Endothelial cell of umbilical vein (primary cell): ENCODE measurements around the gene LHFPL6. TPM values are rescaled to one million over a fixed set of nuclear protein-coding genes. Genes with fewer than 3 reads are reported as not detected.

Source experiments
- BruUV-seq: library from RNA; stranded (reverse); fragments of 400-500 nt; replicated peaks from 2 replicates; lab custom pipeline; 2021; lab: Mats Ljungman, UMichigan
- CTCF ChIA-PET: fragments of 300-600, 350-600 bp; sonication (Branson Sonifier 250); formaldehyde crosslinking; loops from one replicate; lab custom pipeline; 2021; ENCODE audit warnings: antibody characterized with exemption, inconsistent platforms; lab: Charles Lee
- POLR2A ChIA-PET: fragments of 300-600, 350-600 bp; sonication (Branson Sonifier 250); formaldehyde crosslinking; loops from one replicate; lab custom pipeline; 2021; ENCODE audit warnings: antibody characterized with exemption, inconsistent platforms; lab: Charles Lee
- DNase-seq: peaks from one replicate; pipeline ENCODE4 v3.0.0-alpha.2; 2011; ENCODE audit warnings: low read depth, low spot score
- FAIRE-seq: peaks from 2 replicates; lab custom pipeline; 2011; peaks lifted over from hg19 to GRCh38; lab: Jason Lieb, UNC
- H2AFZ ChIP-seq: 2 replicates; pipeline ENCODE4 v1.6.0; 2012; ENCODE audit warnings: low read depth, low read length, control low read depth, inconsistent platforms
- H3K27ac ChIP-seq: 2 replicates; pipeline ENCODE4 v1.5.1; 2011; ENCODE audit warnings: low read depth, mild to moderate bottlenecking, control low read depth, low read length, moderate library complexity; ENCODE audit not compliant: insufficient read depth
- H3K27me3 ChIP-seq, 2 experiments: 2 replicates each; pipeline versions ENCODE4 v1.6.0 to v1.6.1; 2011; ENCODE audit warnings: low read length in 2 of 2, mixed read lengths in 1 of 2; ENCODE audit not compliant: control insufficient read depth in 2 of 2, insufficient read depth in 2 of 2
- H3K36me3 ChIP-seq, 2 experiments: 2 replicates in 1 of 2; 3 replicates in 1 of 2; pipeline ENCODE4 v1.5.1; 2011; ENCODE audit warnings: low read length in 2 of 2, mild to moderate bottlenecking in 1 of 2, moderate library complexity in 1 of 2; ENCODE audit not compliant: control insufficient read depth in 2 of 2, insufficient read depth in 2 of 2; ENCODE audit errors: extremely low read depth in 1 of 2
- H3K4me1 ChIP-seq: 3 replicates; pipeline ENCODE4 v1.5.1; 2011; ENCODE audit warnings: mild to moderate bottlenecking, low read length; ENCODE audit not compliant: control insufficient read depth, insufficient read depth; ENCODE audit errors: extremely low read depth
- H3K4me2 ChIP-seq: 2 replicates; pipeline ENCODE4 v1.6.1; 2011; ENCODE audit warnings: low read length, control low read depth, mixed read lengths; ENCODE audit not compliant: insufficient read depth
- H3K4me3 ChIP-seq, 3 experiments: fragments of 200-600 bp in 1 of 3; sonication (generic), shearing (Covaris generic) in 1 of 3; replicated peaks in 1 of 3; 2 replicates each; pipeline ENCODE4 v1.5.1; 2011 to 2016; ENCODE audit warnings: control low read depth in 3 of 3, low read length in 3 of 3, mild to moderate bottlenecking in 2 of 3, inconsistent platforms in 1 of 3, low read depth in 1 of 3, moderate library complexity in 1 of 3; ENCODE audit not compliant: insufficient read depth in 1 of 3
- H3K79me2 ChIP-seq: 2 replicates; pipeline ENCODE4 v1.6.0; 2012; ENCODE audit warnings: low read length, inconsistent platforms; ENCODE audit not compliant: control insufficient read depth, insufficient read depth
- H3K9ac ChIP-seq: replicated peaks from 2 replicates; pipeline ENCODE3; 2011; ENCODE audit warnings: low read length, control low read depth; ENCODE audit not compliant: insufficient read depth; ENCODE audit errors: extremely low read depth
- H3K9me1 ChIP-seq: replicated peaks from 3 replicates; pipeline ENCODE4 v1.6.0; 2011; ENCODE audit warnings: mild to moderate bottlenecking, low read length; ENCODE audit not compliant: control insufficient read depth, insufficient read depth; ENCODE audit errors: extremely low read depth
- H3K9me3 ChIP-seq: replicated peaks from 2 replicates; pipeline ENCODE4 v1.5.1; 2012; ENCODE audit warnings: low read length, inconsistent platforms; ENCODE audit not compliant: control insufficient read depth, insufficient read depth
- H4K20me1 ChIP-seq: replicated peaks from 2 replicates; pipeline ENCODE3; 2011; ENCODE audit warnings: mild to moderate bottlenecking, low read length; ENCODE audit not compliant: control insufficient read depth, insufficient read depth; ENCODE audit errors: extremely low read depth
- CTCF ChIP-seq, 2 donors: IDR thresholded peaks; 1 replicate in 1 of 2; 2 replicates in 1 of 2; pipeline ENCODE4 v1.5.1; 2011; ENCODE audit warnings: low read length in 2 of 2, mild to moderate bottlenecking in 2 of 2, moderate library complexity in 2 of 2, control low read depth in 1 of 2, inconsistent platforms in 1 of 2, low read depth in 1 of 2; ENCODE audit not compliant: insufficient read depth in 1 of 2; ENCODE audit errors: extremely low read depth in 1 of 2
- EZH2 ChIP-seq: IDR thresholded peaks from 2 replicates; pipeline ENCODE4 v1.6.1; 2012; ENCODE audit warnings: borderline replicate concordance, low read depth, mild to moderate bottlenecking, moderate library complexity, low read length, inconsistent platforms; ENCODE audit not compliant: severe bottlenecking
- FOS ChIP-seq: IDR thresholded peaks from 2 replicates; pipeline ENCODE4 v1.6.1; 2011; ENCODE audit warnings: mild to moderate bottlenecking, low read length, moderate library complexity, borderline replicate concordance; ENCODE audit not compliant: insufficient read depth
- GATA2 ChIP-seq: IDR thresholded peaks from 2 replicates; pipeline ENCODE4 v1.7.0; 2011; ENCODE audit warnings: low read depth, mild to moderate bottlenecking, moderate library complexity, mixed read lengths, low read length; ENCODE audit not compliant: insufficient read length, insufficient read depth
- JUN ChIP-seq: IDR thresholded peaks from 2 replicates; pipeline ENCODE4 v1.6.1; 2011; ENCODE audit warnings: borderline replicate concordance, low read depth; ENCODE audit not compliant: insufficient read length, insufficient read depth
- MYC ChIP-seq: IDR thresholded peaks from one replicate; pipeline ENCODE4 v1.6.1; 2011; ENCODE audit warnings: mild to moderate bottlenecking, low read depth, low read length
- POLR2A ChIP-seq: IDR thresholded peaks from 2 replicates; pipeline ENCODE4 v1.6.1; 2012; ENCODE audit warnings: low read depth, mild to moderate bottlenecking, control low read depth, low read length
- POLR2AphosphoS5 ChIP-seq: IDR thresholded peaks from 2 replicates; pipeline ENCODE4 v1.6.1; 2012; ENCODE audit warnings: low read depth, mild to moderate bottlenecking, control low read depth, low read length, moderate library complexity; ENCODE audit not compliant: insufficient read depth
- dilution Hi-C: fragments of 300-500 bp; cut with MboI; formaldehyde crosslinking; loops from one replicate; pipeline ENCODE4 v1.15.0; 2019; ENCODE audit warnings: low sequenced_read_pairs; ENCODE audit not compliant: extremely low pct_ligation_motif_present
- intact Hi-C: fragments of 100-400 bp; cut with micrococcal nuclease; formaldehyde crosslinking; loops from one replicate; pipeline ENCODE4 v1.10.0; 2022
- polyA plus RNA-seq, 4 experiments: library from polyadenylated mRNA; depleted of rRNA in 3 of 4; stranded (reverse) in 3 of 4; unstranded in 1 of 4; fragments of >200 nt; gene quantifications; 2 replicates each; pipeline versions ENCODE4 v1.2.1 to v1.2.3, GENCODE V29; 2011 to 2012; ENCODE audit warnings: missing spikeins in 1 of 4
- total RNA-seq: library from RNA; stranded (reverse); gene quantifications from 2 replicates; pipeline ENCODE4 v1.2.3, GENCODE V29; 2021
- TF ChIP-seq, protein P1 (sequence below): IDR thresholded peaks from 2 replicates; pipeline ENCODE4 v1.6.1; 2011; ENCODE audit not compliant: insufficient read depth, insufficient read length

The LHFPL6 gene
- total and polyA plus RNA-seq, 2 donors (not counting 3 experiments of a cell fraction or from before 2014, with no cell fraction given) = 17.5 to 19.4 TPM

GRCh38 chr13:39417131-39417530, 185.9 kb downstream of the LHFPL6 start:
- ChIA-PET POLR2A (no interaction called here), CTCF (interaction anchor here (1.6 to 7.0 kb wide), 4 partner anchors 12 to 199 kb away, joined by 6 to 124 read pairs (median 17); partner anchors contain the start of gene LHFPL6)
- TF ChIP-seq, protein P1, sequence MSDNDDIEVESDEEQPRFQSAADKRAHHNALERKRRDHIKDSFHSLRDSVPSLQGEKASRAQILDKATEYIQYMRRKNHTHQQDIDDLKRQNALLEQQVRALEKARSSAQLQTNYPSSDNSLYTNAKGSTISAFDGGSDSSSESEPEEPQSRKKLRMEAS = no peak
- TF ChIP-seq MYC (no peak), CTCF (IDR thresholded peaks at IDR 0.05; ENCODE audit: extremely low read depth in 1 of 2, insufficient read depth in 1 of 2, low read depth in 1 of 2, low read length in 2 of 2) (no peak), JUN (no peak), POLR2AphosphoS5 (no peak), POLR2A (no peak), GATA2 (no peak), FOS (no peak), EZH2 (no peak)
- Histone ChIP-seq H3K79me2 (no peaks in the 10 kb centered on the region), H3K4me3 (no peak overlapping the region), H3K27ac (no peak overlapping the region), H3K9me3 (no peaks in the 10 kb centered on the region), H4K20me1 (no peaks in the 10 kb centered on the region), H3K36me3 (no peaks in the 10 kb centered on the region), H3K4me1 (peaks cover 30% of the 10 kb centered on the region), H3K4me2 (peak overlapping the region; percentile 50), H3K27me3 (no peaks in the 10 kb centered on the region), H2AFZ (no peak overlapping the region), H3K9me1 (no peaks in the 10 kb centered on the region), H3K9ac (no peak overlapping the region)
- DNase-seq = no peak
- intact Hi-C loops (loop anchor here (1.0 to 10.0 kb wide), 4 partner anchors 39 to 382 kb away; partner anchors contain the start of genes NHLRC3 and PROSER1), dilution Hi-C loops (no loop called here)
- no peak for FAIRE-seq
- BruUV-seq = no TSS peak
